GM19043 (cell line): ENCODE results near the gene LRP5.

Experiments
- ATAC-seq: cut with Tn5 transposase; IDR thresholded peaks from one replicate; pipeline ENCODE4 v1.9.1; 2021; ENCODE audit warnings: low read depth; ENCODE audit not compliant: unreplicated experiment

The LRP5 gene

DNA sequence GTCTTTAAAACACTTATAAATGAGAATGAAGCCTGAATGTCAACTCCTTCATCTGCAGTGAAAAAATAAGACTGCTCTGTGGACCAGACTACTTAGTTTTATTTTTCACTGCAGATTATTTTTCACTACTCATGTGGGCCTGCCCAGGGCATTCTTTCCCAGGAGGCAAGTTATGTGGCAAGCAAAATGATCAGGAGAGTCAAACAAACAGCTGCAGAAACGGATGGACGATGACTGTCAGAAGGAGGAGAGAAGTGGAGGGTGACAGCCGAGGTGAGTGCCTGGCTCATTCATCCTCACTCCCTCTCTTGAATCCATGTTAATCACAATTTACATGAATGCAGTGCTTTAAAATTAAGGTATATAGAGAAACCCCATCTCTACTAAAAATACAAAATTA is 5.8 kb upstream of the LRP5 start:
- no peak for ATAC-seq

DNA sequence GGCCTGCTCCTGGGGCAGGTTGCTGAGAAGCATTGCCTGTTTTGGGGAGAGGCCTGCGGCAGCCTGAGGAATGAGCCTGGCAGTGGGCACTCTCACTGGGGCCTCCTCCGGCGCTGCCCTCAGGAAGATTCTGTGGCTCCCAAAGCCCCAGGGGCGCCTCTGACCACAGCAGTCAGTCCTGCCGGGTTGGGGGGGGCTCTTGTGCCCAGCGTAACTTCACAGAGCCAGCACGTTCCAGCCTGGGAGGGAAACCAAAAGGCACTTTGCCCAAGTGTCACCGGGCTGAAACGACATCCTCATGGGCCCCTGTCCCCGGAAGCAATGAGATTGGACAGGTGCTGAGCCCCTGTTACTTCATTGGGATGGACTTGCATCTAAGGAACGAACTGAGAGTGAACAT is 4.3 kb upstream of the LRP5 start:
- ATAC-seq, result no peak

- no peak for ATAC-seq
These were observed 2.7 kb upstream of the LRP5 start for GRCh38 chr11:68309621-68310185.

- ATAC-seq, result no peak
These were observed 953 bp upstream of the LRP5 start for GRCh38 chr11:68311160-68312116.

DNA sequence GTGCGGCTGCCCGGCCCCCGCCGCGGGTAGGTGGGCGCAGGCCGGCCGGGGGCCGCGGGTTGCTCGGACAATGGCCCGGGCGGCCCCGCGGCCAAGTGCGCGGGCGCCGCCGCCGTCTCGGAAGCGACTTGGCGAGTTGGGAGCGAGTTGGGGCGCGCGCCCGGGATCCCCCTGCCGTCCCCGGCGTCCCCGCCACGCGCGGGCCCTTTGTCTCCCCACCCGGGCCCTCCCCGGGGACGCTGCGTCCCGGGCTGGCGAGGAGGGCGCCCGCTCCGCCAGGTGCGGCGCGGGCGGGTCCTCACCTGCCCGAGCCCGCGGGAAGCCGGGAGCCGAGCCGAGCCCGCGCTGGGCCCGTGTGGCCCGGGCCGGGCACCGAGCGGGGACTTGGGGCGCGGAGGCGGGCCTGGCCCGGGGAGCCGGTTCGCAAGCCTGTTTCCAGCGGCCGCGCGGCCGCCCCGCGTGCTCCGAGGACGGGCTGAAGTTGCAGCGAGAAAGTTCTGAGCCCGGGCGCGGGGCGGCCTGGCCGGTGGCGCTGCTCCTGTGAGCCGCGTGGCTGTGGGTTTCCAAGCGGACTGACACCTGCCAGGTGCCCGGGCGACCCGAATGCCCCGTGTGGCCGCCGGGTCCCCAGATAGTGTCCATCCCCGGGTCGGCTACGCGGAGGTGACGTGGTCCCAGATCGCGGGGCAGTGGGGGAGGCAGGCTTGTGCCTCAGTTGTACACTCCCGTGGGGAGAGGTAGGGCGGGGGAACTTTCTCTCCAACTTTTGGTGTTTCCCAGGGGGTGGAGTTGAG is 586 bp downstream of the LRP5 start:
- ATAC-seq, result no peak

DNA sequence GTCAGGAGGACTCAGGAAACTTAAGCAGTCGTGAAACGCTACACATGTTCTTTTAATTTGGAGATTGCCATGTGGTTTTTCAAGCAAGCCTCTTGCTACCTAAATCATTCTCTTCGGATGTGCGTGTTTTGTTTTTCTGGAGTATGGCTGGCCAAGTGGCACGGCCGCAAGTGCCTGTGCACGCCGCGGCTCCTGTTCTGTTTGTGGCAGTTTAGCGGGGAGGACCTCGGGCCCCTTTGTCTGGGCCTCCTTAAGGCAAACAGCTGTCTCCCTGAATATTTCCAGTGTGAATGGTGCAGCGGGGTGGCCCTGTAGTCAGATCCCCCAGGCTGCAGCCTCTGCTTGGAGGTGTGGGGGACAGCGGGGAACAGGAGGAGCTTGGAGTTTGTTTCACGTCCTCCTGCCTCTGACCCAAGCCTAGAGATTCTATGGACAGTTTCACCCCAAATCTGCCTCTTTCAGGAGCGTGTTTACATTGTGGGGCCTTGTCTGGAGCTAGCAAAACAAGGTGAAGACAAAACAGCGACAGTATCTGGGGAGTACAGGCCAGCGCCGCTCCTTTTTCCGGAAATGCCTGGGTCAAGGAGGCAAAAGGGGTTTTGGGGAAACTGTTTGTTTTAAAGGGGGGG is 1.3 kb downstream of the LRP5 start:
- no peak for ATAC-seq

DNA sequence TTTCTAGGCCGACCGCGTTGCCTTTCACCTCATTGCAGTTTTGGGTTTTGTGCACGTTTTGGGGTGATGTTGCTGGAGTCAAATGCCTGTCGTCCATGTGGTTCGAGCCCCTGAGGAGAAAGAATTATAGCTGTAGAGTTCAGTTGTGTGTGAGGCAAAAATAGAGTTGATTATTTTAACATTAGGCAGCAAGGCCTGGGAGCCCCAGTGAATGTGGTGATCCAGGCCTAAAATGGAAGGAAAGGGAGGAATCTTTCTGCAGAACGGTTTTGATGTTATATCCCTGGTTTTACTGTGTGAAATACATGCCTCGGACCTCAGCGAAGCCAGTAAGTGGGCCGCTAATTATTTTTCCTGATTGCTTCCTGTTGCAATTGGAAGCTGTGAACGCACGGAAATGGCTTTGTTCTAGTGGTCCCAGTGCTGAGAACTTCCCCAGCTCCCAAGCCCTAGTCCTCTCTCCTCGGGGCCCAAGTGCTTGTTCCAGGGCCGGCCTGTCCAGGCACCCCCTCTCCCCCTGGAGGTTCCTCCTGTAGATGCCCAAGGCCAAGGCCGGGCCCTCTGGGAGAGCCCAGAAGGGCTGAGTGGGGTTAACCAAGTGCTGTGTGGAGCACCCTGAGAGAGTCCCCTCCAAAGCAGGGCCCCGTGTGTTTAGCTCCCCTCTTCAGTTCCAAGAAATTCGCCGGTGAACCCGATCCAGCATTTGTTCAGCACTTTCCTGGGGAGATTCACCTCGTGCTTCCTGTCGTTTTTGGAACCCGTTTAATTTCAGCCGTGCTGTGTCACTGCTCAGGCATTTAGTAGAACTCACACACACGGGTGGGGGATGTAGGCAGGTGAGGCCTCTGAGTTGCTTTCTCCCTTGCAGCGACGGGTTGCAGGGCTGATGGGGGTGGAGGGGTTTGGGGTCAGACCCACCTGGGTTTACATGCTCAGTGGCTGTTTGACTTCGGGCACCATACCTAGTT is 2.1 kb downstream of the LRP5 start:
- ATAC-seq, result no peak

DNA sequence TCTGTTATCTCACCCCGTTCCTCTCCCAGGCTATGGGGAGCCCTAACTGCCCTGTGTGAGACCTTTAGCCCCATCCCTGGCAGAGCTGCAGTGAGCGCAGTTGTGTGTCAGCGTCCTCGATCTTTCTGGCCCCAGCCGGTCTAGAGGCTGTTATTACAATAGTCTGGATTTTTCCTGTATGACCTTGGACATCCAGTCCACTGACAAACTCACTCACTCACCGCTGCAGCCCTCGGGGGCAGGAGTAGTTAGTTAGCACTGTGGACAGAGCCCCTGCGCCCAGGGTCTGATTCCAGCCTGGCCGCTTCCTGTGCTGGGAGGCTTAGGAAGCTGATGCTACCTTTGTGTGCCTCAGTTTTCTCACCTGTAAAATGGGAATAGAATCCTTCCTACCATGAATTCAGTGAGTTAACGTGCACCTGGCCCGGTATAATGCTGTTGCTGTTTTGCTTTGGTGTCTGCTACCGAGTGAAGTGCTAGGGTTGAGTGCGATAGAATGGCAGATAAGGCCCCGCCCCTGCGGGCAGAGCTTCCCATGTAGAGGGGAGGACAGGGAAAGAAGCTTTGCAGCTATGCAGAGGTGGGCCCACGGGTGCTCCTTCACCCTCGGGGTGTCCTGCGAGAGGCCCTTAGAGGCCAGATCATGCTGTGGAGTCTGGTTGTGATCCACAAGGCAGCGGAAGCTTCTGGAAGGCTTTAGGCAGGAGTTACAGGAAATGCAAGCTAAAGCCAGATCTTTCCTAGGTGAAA is 3.0 kb downstream of the LRP5 start:
- no peak for ATAC-seq

- no peak for ATAC-seq
These were observed 4.9 kb downstream of the LRP5 start for GRCh38 chr11:68317147-68317785.

DNA sequence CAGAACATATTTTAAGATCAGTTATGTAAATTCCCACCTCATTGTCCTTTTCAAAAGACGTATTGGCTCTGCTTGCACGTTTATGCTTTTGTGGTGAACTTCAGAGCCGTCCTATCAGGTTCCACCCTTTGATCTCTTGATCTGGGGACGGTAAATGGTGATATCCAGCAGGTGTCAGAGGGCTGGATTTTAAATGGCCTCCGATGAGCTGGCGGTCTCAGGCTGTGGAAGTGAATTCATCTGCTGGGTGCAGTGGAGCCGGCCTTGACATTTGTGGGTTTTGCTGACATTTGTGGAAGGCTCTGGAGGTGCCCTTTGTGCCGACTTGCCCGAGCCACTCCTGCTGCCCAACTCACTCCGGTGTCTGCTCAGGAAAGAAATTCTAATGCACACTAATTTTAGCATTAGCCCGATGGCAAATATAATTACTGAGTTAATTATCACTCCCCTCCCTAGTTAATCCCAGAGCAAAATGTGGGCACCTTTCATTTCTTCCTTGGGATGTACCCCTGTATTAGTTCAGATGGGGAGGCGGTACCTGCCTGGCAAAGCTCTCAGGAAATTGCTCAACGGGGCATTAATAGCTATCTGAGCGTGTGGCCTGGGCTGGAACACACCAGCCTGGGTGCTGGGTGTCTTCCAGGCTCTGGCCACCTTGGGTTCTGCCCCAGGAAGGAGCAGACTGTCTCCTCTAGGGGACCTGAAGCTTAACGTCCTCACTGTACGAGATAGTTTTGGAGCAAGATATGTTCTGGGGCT is 9.1 kb downstream of the LRP5 start:
- no peak for ATAC-seq

DNA sequence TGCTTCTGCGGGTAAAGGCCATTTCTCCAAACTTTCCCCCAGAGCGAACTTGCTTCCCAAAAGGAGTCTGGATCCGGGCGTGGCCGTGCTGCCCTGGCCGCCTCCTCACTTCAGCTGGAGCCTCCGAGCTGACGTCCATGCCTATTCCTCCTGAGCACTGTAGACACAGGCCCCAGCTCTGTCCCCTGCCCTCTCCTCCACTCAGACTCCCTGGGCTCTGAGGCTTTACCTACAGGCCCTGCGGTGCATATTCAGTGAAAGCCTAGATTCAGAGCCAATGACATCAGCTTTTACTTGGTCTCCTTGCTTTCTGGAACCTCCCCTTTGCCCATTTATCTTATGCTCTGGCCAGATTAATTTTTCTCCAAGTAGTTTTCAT is 9.7 kb downstream of the LRP5 start:
- ATAC-seq, result no peak

DNA sequence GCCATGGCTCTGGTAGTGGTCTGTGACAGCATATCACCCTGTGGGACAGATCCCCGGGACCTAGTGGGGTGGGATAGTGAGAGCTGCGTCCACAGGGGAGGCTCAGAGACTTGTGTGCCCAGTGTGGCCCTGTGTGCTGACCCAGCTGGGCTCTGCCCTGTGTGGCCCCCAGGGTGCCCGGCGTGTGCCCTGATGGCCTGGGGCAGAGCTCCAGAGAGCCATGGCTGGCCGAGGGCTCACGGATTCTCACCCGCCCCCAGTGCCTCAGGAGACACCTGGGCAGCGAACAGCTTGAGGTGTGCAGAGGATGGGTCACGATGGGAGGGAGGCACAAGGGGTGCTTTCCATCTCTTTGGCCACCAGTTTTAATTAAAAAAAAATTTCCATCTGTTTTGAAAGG is 11.8 kb downstream of the LRP5 start:
- no peak for ATAC-seq

DNA sequence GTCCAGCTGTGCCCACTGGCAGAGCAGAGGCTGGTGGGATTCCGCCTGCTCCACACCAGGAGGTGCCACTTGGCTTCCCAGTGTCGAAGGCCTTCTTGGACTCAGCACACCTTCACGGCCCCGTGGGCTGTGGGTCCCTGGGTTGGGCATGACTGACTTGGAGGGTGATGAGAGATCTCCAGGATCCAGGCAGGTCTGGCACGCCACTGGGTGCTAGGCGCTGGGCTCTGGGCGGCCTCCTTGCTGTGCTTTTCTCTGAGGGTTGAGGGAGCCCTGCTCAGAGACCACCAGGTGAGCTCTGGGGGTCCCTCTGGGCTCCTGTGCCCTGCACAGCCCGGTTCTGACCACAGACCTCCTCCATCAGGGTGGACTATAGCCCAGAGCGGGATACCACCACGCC is 12.3 kb downstream of the LRP5 start:
- no peak for ATAC-seq

DNA sequence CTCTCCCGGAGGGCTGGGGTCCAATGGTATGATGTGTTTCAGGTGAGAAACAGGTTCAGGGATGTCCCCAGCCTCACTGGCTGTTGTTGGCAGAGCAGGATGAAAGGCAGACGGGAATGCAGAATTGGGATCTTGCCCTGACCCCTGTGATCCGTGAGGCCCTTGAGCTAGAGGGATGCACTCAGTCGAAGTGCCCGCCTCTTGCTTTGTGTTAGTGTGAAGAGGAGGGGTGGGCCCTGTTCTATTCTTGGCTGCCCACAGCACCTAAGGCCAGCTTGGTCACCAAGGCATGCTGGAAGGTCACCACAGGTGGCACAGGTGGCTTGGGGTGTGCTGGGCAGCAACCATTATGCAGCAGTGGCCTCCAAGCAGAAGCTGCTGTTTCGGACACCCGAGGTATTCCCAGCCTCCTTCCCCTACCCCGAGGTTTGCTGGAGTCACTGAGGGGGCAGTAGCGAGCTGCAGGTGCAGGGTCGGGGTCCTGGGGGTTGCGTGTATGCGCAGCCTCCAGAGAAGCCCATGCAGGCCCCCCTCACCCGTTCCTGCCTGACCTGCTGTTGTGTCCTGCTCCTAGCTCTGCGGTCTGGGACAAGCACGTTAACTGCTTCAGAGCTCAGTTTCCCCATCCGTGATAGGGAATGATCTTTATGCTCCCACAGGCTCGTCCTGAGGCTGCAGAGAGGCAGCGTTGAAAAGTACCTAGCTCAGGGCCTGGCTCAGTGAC is 13.0 kb downstream of the LRP5 start:
- ATAC-seq, result no peak

DNA sequence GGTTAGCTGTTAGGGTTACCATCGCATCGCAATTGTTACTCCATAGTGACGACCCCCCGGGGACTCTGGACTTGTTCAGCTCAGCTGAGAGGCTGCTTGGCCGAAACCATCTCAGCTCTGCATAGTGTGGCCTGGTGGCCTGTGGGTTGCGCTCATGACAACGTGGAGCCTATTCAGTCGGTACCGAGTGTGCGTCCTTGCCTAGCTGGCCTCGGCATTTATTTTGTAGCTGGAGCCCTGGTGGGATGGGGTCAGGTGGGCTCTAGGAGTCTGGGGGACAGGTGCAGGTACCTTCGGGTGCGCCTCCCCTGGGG is 13.5 kb downstream of the LRP5 start:
- ATAC-seq, result no peak

DNA sequence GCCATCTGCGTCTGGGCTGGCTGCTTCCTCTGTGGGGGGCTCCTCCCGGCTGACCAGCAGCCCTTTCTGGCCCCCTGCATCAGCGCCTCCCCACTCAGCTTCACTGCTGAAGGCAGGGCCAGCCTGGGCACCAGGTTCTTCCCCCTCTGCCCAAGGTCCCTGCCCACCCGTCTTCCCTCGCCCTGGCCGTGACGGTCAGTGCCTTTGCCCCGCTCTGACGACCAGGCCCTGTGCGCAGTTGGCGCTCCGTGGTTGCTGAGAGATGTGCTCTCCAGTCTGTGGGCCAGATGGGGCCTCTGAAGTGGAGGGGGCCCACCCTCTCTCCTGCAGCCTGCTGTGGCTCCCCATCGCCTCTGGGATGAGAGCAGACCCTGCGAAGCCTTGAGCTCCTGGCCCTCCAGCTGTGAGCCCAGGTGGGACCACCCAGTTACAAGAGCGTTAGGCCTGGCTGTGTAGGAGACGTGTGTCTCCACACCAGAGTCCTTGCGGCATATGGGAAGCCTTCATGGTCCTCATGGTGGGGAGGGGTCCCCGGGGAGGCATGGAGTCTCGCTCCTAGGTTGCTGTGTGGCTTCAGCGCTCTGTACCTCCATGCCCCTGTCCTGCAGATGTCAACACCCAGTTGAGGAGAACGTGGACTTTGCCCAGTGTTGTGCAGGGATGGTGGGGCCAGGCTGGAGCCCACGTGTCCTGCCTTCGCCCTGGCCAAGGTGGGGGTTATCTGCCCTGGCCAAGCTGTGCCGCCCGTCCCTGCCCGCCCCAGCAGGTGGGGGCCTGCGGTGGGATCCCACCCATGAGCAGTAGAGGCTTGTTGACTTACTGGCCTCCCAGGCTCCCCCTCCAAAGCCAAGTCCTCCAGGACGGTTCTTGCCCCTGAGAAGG is 14.2 kb downstream of the LRP5 start:
- ATAC-seq, result no peak
